HepG2 (cell line): ENCODE measurements around the gene C2orf81. TPM values are rescaled to one million over a fixed set of nuclear protein-coding genes. Genes with fewer than 3 reads are reported as not detected.

Source experiments
- ATAC-seq: fragments of 200-7000 bp; cut with Tn5 transposase; 3 replicates; pipeline ENCODE4 v1.9.1; 2020; ENCODE audit warnings: mild to moderate bottlenecking, moderate library complexity
- BruUV-seq: library from RNA; stranded (reverse); fragments of 400-500 nt; replicated peaks from 2 replicates; lab custom pipeline; 2021; lab: Mats Ljungman, UMichigan
- CTCF ChIA-PET: fragments of 300-600 bp; formaldehyde crosslinking; extraction: SDS; loops from one replicate; lab custom pipeline; 2021; ENCODE audit warnings: low total read pairs, inconsistent platforms, low intra/inter-chr PET ratio; lab: Yijun Ruan, JAX
- POLR2A ChIA-PET: fragments of 350-600 bp; sonication (Branson Sonifier 250); formaldehyde crosslinking; loops from one replicate; lab custom pipeline; 2020; ENCODE audit warnings: antibody characterized with exemption, inconsistent platforms; lab: Yijun Ruan, JAX
- DNase-seq: peaks from one replicate; pipeline ENCODE4 v3.0.0-alpha.2; 2015; ENCODE audit warnings: low spot score
- FAIRE-seq: peaks from 3 replicates; lab custom pipeline; 2011; peaks lifted over from hg19 to GRCh38; lab: Jason Lieb, UNC
- H2AFZ ChIP-seq: one replicate; pipeline ENCODE4 v1.6.1; 2011; ENCODE audit warnings: low read length, inconsistent platforms
- H3K27ac ChIP-seq: fragments of 300-600 bp; 3 replicates; pipeline ENCODE4 v1.8.0; 2011; ENCODE audit warnings: mixed run types, mild to moderate bottlenecking, mixed read lengths, low read length, inconsistent platforms; ENCODE audit not compliant: insufficient read depth; ENCODE audit errors: extremely low read length
- H3K27me3 ChIP-seq, 2 experiments: fragments of 200-600 bp in 1 of 2; 2 replicates in 1 of 2; 3 replicates in 1 of 2; pipeline versions ENCODE4 v1.6.0 to v1.8.0; 2011; ENCODE audit warnings: low read length in 2 of 2, mild to moderate bottlenecking in 2 of 2, moderate library complexity in 2 of 2, inconsistent platforms in 1 of 2; ENCODE audit not compliant: insufficient read depth in 2 of 2, control insufficient read depth in 1 of 2
- H3K36me3 ChIP-seq, 2 experiments: fragments of 200-600 bp in 1 of 2; replicated peaks in 1 of 2; 2 replicates in 1 of 2; 3 replicates in 1 of 2; pipeline versions ENCODE4 v1.5.1 to v1.8.0; 2011; ENCODE audit warnings: low read length in 2 of 2, inconsistent platforms in 1 of 2; ENCODE audit not compliant: insufficient read depth in 2 of 2, control insufficient read depth in 1 of 2
- H3K4me1 ChIP-seq: 2 replicates; pipeline ENCODE4 v1.5.1; 2012; ENCODE audit warnings: low read length, inconsistent platforms; ENCODE audit not compliant: insufficient read depth
- H3K4me2 ChIP-seq: 2 replicates; pipeline ENCODE4 v1.6.0; 2011; ENCODE audit warnings: low read depth, low read length, inconsistent platforms
- H3K4me3 ChIP-seq, 3 experiments: fragments of 200-600 bp in 1 of 3; sonication (generic), shearing (Covaris generic) in 1 of 3; replicated peaks in 1 of 3; 2 replicates each; pipeline ENCODE4 v1.5.1; 2011 to 2016; ENCODE audit warnings: low read length in 3 of 3, inconsistent platforms in 2 of 3, low read depth in 2 of 3, mild to moderate bottlenecking in 2 of 3, control low read depth in 1 of 3, mixed read lengths in 1 of 3; ENCODE audit not compliant: insufficient read depth in 1 of 3
- H3K79me2 ChIP-seq: one replicate; pipeline ENCODE4 v1.6.1; 2011; ENCODE audit warnings: low read length, inconsistent platforms; ENCODE audit not compliant: insufficient read depth
- H3K9ac ChIP-seq: 2 replicates; pipeline ENCODE4 v1.6.0; 2011; ENCODE audit warnings: mild to moderate bottlenecking, low read depth, low read length, inconsistent platforms; ENCODE audit not compliant: insufficient read depth
- H3K9me3 ChIP-seq: 2 replicates; pipeline ENCODE4 v1.5.1; 2012; ENCODE audit warnings: mild to moderate bottlenecking, low read length
- H4K20me1 ChIP-seq: 2 replicates; pipeline ENCODE4 v1.6.0; 2011; ENCODE audit warnings: inconsistent platforms, mild to moderate bottlenecking, low read length, moderate library complexity; ENCODE audit not compliant: insufficient read depth
- ADNP ChIP-seq: sonication (generic); formaldehyde crosslinking; IDR thresholded peaks from 2 replicates; pipeline ENCODE4 v1.4.0; 2020; ENCODE audit warnings: missing genetic modification reagents
- ARID2 ChIP-seq: sonication (generic); formaldehyde crosslinking; IDR thresholded peaks from 2 replicates; pipeline ENCODE4 v1.8.1; 2022; ENCODE audit warnings: mild to moderate bottlenecking, missing genetic modification reagents, borderline replicate concordance
- CEBPZ ChIP-seq: IDR thresholded peaks from 2 replicates; pipeline ENCODE4 v1.6.1; 2012; ENCODE audit warnings: low read length, improper control_type of control experiment
- E2F2 ChIP-seq: sonication (generic); formaldehyde crosslinking; IDR thresholded peaks from 2 replicates; pipeline ENCODE4 v1.4.0; 2020; ENCODE audit warnings: missing genetic modification reagents, borderline replicate concordance
- GATAD1 ChIP-seq: IDR thresholded peaks from 2 replicates; pipeline ENCODE4 v1.6.1; 2016; ENCODE audit warnings: missing genetic modification reagents, missing compliant biosample characterization
- NCOR1 ChIP-seq: fragments of 200-600 bp; sonication (generic); IDR thresholded peaks from 2 replicates; pipeline ENCODE4 v1.7.0; 2017; ENCODE audit warnings: antibody characterized with exemption, low read length, borderline replicate concordance
- NR2C2 ChIP-seq: sonication (generic); formaldehyde crosslinking; IDR thresholded peaks from 2 replicates; pipeline ENCODE4 v1.4.0; 2020; ENCODE audit warnings: missing genetic modification reagents, mild to moderate bottlenecking, moderate library complexity, borderline replicate concordance
- POGZ ChIP-seq: sonication (generic); formaldehyde crosslinking; IDR thresholded peaks from 2 replicates; pipeline ENCODE4 v1.4.0; 2020; ENCODE audit warnings: mild to moderate bottlenecking, missing genetic modification reagents
- RELA ChIP-seq: sonication (generic); formaldehyde crosslinking; IDR thresholded peaks from 2 replicates; pipeline ENCODE4 v1.4.0; 2020; ENCODE audit warnings: missing genetic modification reagents
- RXRA ChIP-seq: sonication (generic); formaldehyde crosslinking; IDR thresholded peaks from 2 replicates; pipeline ENCODE4 v1.5.1; 2020; ENCODE audit warnings: missing genetic modification reagents
- RXRB ChIP-seq: IDR thresholded peaks from 2 replicates; pipeline ENCODE4 v1.6.1; 2016; ENCODE audit warnings: borderline replicate concordance, missing genetic modification reagents, missing compliant biosample characterization
- TBP ChIP-seq: sonication (generic); formaldehyde crosslinking; IDR thresholded peaks from 2 replicates; pipeline ENCODE4 v1.5.0; 2020; ENCODE audit warnings: missing genetic modification reagents
- TFDP1 ChIP-seq: IDR thresholded peaks from 2 replicates; pipeline ENCODE4 v1.6.1; 2016; ENCODE audit warnings: missing compliant biosample characterization, missing genetic modification reagents, borderline replicate concordance
- YEATS4 ChIP-seq: sonication (generic); formaldehyde crosslinking; IDR thresholded peaks from 2 replicates; pipeline ENCODE4 v1.4.0; 2020; ENCODE audit warnings: missing genetic modification reagents, borderline replicate concordance
- ZC3H13 ChIP-seq: sonication (generic); formaldehyde crosslinking; IDR thresholded peaks from 2 replicates; pipeline ENCODE4 v1.8.1; 2023; ENCODE audit warnings: mild to moderate bottlenecking, missing genetic modification reagents, moderate library complexity
- ZNF343 ChIP-seq: sonication (generic); formaldehyde crosslinking; IDR thresholded peaks from 2 replicates; pipeline ENCODE4 v1.4.0; 2020; ENCODE audit warnings: mild to moderate bottlenecking, missing genetic modification reagents
- ZNF567 ChIP-seq: sonication (generic); formaldehyde crosslinking; IDR thresholded peaks from 2 replicates; pipeline ENCODE4 v1.8.1; 2023; ENCODE audit warnings: mild to moderate bottlenecking, missing genetic modification reagents, borderline replicate concordance
- ZSCAN31 ChIP-seq: sonication (generic); formaldehyde crosslinking; IDR thresholded peaks from 2 replicates; pipeline ENCODE4 v1.5.0; 2020; ENCODE audit warnings: low read depth, mild to moderate bottlenecking, missing genetic modification reagents
- WGBS: methylation state at CpG from one replicate; pipeline ENCODE4 v1.1.6; 2017; ENCODE audit warnings: low lambda C conversion rate; 5-methylcytosine and 5-hydroxymethylcytosine counted together
- in situ Hi-C: cut with HindIII; loops from 2 replicates; pipeline ENCODE4 v1.10.0; 2017; ENCODE audit warnings: low pct_unique_long_range_greater_than_20kb; ENCODE audit not compliant: extremely low pct_ligation_motif_present
- intact Hi-C: fragments of 100-400 bp; cut with micrococcal nuclease; formaldehyde crosslinking; loops from one replicate; pipeline ENCODE4 v1.10.0; 2022; ENCODE audit not compliant: unreplicated experiment
- polyA plus RNA-seq, 8 experiments: library from polyadenylated mRNA; depleted of rRNA in 3 of 8; stranded (reverse) in 7 of 8; unstranded in 1 of 8; fragments of >200 nt; fragmentation: Illumina TruSeq in 4 of 8; extraction: Trizol in 4 of 8; gene quantifications; 2 replicates each; pipeline versions ENCODE4 v1.2.1 to v1.2.3, GENCODE V29; 2011 to 2016; ENCODE audit warnings: low read depth in 4 of 8, missing spikeins in 1 of 8, mixed read lengths in 1 of 8; ENCODE audit not compliant: insufficient read depth in 1 of 8
- total RNA-seq, 5 experiments: library from RNA; depleted of rRNA; stranded (reverse); fragments of >200 nt; fragmentation: Illumina TruSeq; extraction: Trizol; gene quantifications; 2 replicates each; pipeline ENCODE4 v1.2.3, GENCODE V29; 2016; ENCODE audit warnings: low read depth in 1 of 5

C2orf81 gene
- total and polyA plus RNA-seq, 2 of the 13 experiments (the other 11 are each of a cell fraction or from before 2014, with no cell fraction given) = 0.15 to 0.17 TPM

- peak; percentile 96 for FAIRE-seq
- WGBS = 2% methylated on average over 27 of the region's 38 CpGs
- Histone ChIP-seq H3K36me3 (peaks cover 1 to 24% of the 10 kb centered on the region in 2 experiments), H4K20me1 (peaks cover 4% of the 10 kb centered on the region; the same call in 1 of the 2 replicates), H3K9me3 (no peaks in the 10 kb centered on the region), H3K4me3 (peak within 1 kb of the TSS; percentile 76 to 92 (median 88)), H3K79me2 (peaks cover 28% of the 10 kb centered on the region), H3K27me3 (no peaks in the 10 kb centered on the region; a peak in 1 of 5 replicates), H2AFZ (no peak within 1 kb of the TSS), H3K27ac (peak within 1 kb of the TSS; percentile 89), H3K4me2 (peak within 1 kb of the TSS; percentile 98), H3K9ac (peak within 1 kb of the TSS; percentile 87), H3K4me1 (peaks cover 41% of the 10 kb centered on the region)
- intact Hi-C loops = loop anchor here (1.0 to 2.0 kb wide), 3 partner anchors 14 to 70 kb away; partner anchors contain the start of genes AUP1, HTRA2 and MRPL53
- in situ Hi-C loops = no loop called here
- POLR2A ChIA-PET = interaction anchor here (0.6 to 12.4 kb wide), 24 partner anchors 10 to 1245 kb away, joined by 3 to 342 read pairs (median 9); partner anchors contain the start of genes AUP1, C2orf81, CCDC142 and DQX1
- DNase-seq = peak; percentile 100
- peak; percentile 92 for ATAC-seq
- TSS peak; percentile 66 for BruUV-seq
- CTCF ChIA-PET = no interaction called here
- peak; percentile 29; the same call in 1 of the 2 replicates for TF ChIP-seq POGZ (CRISPR knock-in tag)
- 0 out of 2 replicates have a peak, but pooled peaks have one; percentile 12 for TF ChIP-seq ZNF343 (CRISPR knock-in tag)
- TF ChIP-seq NCOR1 = peak; percentile 54; the same call in 1 of the 2 replicates
- peak; percentile 71 for TF ChIP-seq CEBPZ
- peak; percentile 93 for TF ChIP-seq GATAD1 (CRISPR knock-in tag)
- peak; percentile 23; the same call in 1 of the 2 replicates for TF ChIP-seq ZC3H13 (CRISPR knock-in tag)
- TF ChIP-seq YEATS4 = no peak
- no peak for TF ChIP-seq ADNP (CRISPR knock-in tag)
- peak; percentile 71 for TF ChIP-seq ARID2 (CRISPR knock-in tag)
- TF ChIP-seq RXRB (CRISPR knock-in tag) = peak; percentile 42; the same call in 1 of the 2 replicates
- TF ChIP-seq NR2C2 (CRISPR knock-in tag) = peak; percentile 76
- TF ChIP-seq RXRA (CRISPR knock-in tag) = 0 out of 2 replicates have a peak, but pooled peaks have one; percentile 21
- TF ChIP-seq RELA = no peak
- TF ChIP-seq TFDP1 (CRISPR knock-in tag) = peak; percentile 10; the same call in 1 of the 2 replicates
- TF ChIP-seq ZNF567 (CRISPR knock-in tag) = 0 out of 2 replicates have a peak, but pooled peaks have one; percentile 2
- TF ChIP-seq E2F2 = no peak
- TF ChIP-seq TBP = no peak
- TF ChIP-seq ZSCAN31 (CRISPR knock-in tag) = peak; percentile 37; the same call in 1 of the 2 replicates
Observed at GRCh38 chr2:74458132-74458937, 36.9 kb upstream of the C2orf81 start, which contains the start of gene WBP1. Gene WBP1 (plus strand): TSS chr2:74458438. CDS start chr2:74458603, 165 bp downstream.
